ENCODE measurements around the gene SYNJ1. TPM values are rescaled to one million over a fixed set of nuclear protein-coding genes. Genes with fewer than 3 reads are reported as not detected.

SYNJ1 gene
- polyA plus RNA-seq, 4 donors = 10.5 to 17.4 (median 15.7) TPM

DNA sequence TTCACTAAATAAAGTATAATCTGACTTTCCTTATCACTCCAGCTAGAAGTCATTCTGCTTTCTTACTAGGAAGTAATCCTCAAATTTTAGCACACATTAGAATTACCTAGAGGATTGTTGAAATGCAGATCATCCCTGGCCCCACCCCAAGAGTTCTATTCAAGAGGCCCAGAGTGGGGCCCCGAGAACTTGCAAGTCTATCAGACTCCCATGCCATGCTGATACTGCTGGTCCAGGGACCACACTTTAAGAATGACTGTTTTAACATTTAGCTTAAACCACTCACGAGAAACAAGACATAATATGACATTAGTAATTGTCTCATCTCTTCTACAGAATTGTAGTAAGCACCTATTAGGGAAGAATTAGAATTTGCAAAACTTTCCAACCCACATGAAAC is 7.7 kb upstream of the SYNJ1 start:
- no peak for DNase-seq (ENCODE audit: low read depth in 4 of 4, low spot score in 3 of 4)

- no peak for DNase-seq (ENCODE audit: low read depth in 4 of 4, low spot score in 3 of 4)
Observed at GRCh38 chr21:32733990-32734613, 6.3 kb upstream of the SYNJ1 start.

DNA sequence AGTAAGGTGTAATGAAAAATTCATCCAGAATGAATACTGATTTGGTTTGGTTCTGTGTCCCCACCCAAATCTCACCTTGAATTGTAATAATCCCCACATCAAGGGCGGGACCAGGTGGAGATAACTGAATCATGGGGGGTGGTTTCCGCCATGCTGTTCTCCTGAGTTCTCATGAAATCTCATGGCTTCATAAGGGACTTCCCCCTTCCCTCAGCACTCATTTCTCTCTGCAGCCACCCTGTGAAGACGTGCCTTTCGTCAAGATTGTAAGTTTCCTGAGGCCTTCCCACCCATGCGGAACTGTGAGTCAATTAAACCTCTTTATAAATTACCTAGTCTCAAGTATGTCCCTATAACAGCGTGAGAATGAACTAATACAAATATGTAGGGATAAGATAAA is 5.5 kb upstream of the SYNJ1 start:
- no peak for DNase-seq (ENCODE audit: low read depth in 4 of 4, low spot score in 3 of 4)

GRCh38 chr21:32732544-32732943 is 4.7 kb upstream of the SYNJ1 start:
- DNase-seq (ENCODE audit: low read depth in 4 of 4, low spot score in 3 of 4) = no peak

- no peak for DNase-seq (ENCODE audit: low read depth in 4 of 4, low spot score in 3 of 4)
Observed at GRCh38 chr21:32728848-32729247, 1.0 kb upstream of the SYNJ1 start.

DNA sequence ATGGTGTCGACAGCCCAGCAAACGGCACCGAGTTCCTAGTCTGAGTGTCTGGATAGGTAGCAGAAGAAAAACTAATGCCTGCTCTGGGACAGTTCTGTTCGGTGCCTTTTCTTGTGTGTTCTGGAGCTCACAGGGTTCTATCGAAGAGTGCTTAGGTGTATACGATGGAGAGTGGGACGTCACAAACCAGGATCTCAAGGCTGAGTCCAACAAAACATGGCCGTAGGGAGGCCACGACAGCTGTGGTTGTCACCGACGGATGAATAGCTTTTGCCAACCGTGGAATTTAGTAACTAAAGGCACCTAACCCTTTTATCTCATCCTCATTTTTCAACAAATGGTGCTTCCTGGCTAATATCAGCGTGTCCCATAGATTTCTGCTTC is 635 bp upstream of the SYNJ1 start:
- DNase-seq (ENCODE audit: low read depth in 4 of 4, low spot score in 3 of 4) = no peak

DNA sequence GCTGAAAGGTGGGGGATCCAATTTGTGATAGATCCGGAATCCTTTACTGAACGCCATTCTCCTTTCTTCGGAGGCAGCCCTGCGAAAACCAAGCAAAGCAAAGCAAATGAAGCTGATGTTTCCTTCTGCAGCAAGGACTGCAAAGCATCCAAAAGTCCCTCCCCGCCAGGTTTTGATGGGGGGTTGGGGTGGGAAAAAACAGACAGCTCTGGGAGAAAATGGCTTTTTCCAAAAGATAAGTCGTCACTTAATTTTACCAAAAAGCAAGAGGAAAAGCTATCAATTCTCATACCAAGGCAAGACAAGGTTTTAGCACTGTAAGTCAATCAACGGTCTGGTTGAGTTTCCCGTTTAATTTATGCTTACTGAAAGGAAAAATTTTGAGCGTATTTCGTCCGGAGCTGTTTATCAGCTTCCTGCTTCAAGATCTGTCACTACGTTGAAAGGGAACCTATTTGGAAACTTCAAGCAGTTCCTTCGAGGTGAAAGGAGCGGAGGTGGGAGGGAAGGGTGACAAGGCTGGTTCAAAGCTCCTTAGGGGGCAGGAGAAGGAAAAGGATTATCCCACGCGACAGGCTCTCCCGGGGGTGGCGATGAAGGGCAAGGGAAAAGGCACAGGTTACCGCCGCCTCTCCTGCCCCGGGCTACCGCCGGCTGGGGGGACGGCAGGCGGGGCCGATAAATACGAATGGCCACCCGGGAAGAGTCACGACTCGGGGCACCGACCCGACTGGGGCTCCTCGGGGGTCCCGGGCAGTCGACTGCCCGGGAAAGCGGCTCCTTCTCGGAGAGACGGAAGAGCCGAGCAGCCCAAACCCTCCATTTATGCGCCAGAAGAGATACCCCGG is 750 bp downstream of the SYNJ1 start:
- DNase-seq (ENCODE audit: low read depth in 4 of 4, low spot score in 3 of 4) = peak; percentile 8 to 25 (median 12)

GRCh38 chr21:32719085-32719484 is 8.7 kb downstream of the SYNJ1 start:
- no peak for DNase-seq (ENCODE audit: low read depth in 4 of 4, low spot score in 3 of 4)

- DNase-seq (ENCODE audit: low read depth in 4 of 4, low spot score in 3 of 4) = no peak
Observed at GRCh38 chr21:32717851-32718316, 9.9 kb downstream of the SYNJ1 start.

DNA sequence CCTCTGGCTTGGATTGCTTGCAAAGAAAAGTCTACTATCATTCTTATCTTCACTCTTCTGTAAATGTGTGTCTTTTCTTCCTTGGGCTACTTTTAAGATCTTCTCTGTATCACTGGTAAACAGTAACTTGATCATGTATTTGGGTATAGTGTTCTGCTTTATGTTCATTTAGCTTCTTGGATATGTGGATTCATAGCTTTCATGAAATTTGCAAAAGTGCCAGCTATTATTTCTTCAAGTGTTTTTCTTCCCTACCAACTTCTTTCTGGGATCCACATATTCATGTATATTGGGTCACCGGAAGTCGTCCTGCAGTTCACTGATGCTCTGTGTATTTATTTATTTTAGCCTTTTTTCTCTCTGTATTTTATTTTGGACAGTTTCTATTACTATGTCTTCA is 11.3 kb downstream of the SYNJ1 start:
- DNase-seq (ENCODE audit: low read depth in 4 of 4, low spot score in 3 of 4) = no peak

GRCh38 chr21:32713726-32714125 is 14.1 kb downstream of the SYNJ1 start:
- DNase-seq (ENCODE audit: low read depth in 4 of 4, low spot score in 3 of 4) = no peak

GRCh38 chr21:32712641-32713040 is 15.2 kb downstream of the SYNJ1 start:
- DNase-seq (ENCODE audit: low read depth in 4 of 4, low spot score in 3 of 4) = no peak

- no peak for DNase-seq (ENCODE audit: low read depth in 4 of 4, low spot score in 3 of 4)
Observed at GRCh38 chr21:32712043-32712442, 15.8 kb downstream of the SYNJ1 start.

GRCh38 chr21:32710987-32711386 is 16.8 kb downstream of the SYNJ1 start:
- DNase-seq (ENCODE audit: low read depth in 4 of 4, low spot score in 3 of 4) = no peak

GRCh38 chr21:32710069-32710784 is 17.6 kb downstream of the SYNJ1 start:
- no peak for DNase-seq (ENCODE audit: low read depth in 4 of 4, low spot score in 3 of 4)

DNA sequence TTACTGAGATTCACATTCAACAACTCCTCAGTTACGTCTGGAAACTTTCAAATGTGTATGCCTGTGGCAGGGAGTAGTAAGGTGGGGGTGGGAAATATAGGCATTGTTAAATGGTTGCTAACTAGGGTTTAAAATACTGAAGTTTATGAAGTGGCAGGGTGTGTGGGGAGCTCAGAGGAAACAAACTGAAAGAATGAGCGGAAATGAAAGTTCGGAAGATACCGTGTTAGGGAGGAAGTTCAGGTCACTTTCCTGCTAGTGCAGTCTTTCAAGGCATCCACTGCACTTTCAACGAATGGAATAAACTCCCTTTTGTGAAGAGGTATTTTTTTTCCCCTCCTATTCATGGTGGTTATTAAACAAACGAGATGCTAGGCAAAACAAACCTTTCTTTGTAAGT is 19.7 kb downstream of the SYNJ1 start:
- no peak for DNase-seq (ENCODE audit: low read depth in 4 of 4, low spot score in 3 of 4)

- DNase-seq (ENCODE audit: low read depth in 4 of 4, low spot score in 3 of 4) = no peak
Observed at GRCh38 chr21:32705901-32706300, 21.9 kb downstream of the SYNJ1 start.

GRCh38 chr21:32705139-32705538 is 22.7 kb downstream of the SYNJ1 start:
- no peak for DNase-seq (ENCODE audit: low read depth in 4 of 4, low spot score in 3 of 4)

DNA sequence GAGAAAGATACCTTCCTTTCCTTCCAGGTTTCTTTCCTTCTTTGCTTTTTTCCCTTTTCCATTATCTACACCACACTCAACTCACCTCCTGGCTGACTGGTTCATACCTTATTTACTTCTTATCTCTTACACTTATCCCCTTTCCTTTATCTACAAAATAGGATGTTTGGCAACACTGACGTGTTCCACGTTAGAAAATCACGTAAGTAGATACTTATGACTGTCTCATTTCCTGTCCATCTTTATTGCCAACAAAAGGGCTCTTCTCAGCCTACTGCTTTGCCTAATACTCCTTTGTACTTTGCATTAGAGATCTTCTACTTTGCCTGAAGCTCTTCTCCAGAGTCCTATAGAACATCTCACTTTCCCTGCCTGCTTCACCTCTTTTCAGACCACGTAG is 25.1 kb downstream of the SYNJ1 start:
- no peak for DNase-seq (ENCODE audit: low read depth in 4 of 4, low spot score in 3 of 4)

DNA sequence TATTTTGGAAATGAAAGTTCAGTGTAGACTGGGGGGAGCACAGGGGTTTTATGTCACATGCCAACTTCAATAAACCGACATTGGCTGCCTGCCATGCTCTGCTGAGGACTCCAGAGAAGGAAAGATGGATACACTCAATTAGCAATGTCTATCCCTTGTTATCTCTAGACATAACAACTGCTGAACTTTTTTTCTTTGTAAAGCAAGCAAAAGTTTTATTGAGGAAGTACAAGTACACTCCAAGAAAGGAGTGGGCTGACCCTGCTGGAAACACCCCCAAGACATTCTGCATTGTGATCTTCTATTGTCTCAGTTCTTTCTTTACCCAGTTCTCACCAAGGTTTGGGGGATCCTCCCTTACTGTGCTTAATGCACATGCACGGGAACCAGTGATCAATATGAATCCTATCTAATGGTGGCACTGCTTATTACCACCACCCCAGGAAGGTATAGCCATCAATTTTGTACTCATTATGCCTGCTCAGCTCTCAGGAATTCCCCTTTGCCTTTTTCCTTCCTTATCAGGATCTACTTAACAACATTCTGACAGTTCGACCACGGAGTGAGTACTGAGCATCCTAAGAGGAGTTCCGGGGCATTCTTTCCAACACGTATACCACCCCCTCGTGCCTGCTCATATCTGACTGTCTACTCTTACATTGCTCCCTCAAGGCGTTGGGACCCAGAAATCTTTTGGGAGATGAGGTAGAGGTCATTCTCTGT is 28.7 kb downstream of the SYNJ1 start:
- no peak for DNase-seq (ENCODE audit: low read depth in 4 of 4, low spot score in 3 of 4)

DNA sequence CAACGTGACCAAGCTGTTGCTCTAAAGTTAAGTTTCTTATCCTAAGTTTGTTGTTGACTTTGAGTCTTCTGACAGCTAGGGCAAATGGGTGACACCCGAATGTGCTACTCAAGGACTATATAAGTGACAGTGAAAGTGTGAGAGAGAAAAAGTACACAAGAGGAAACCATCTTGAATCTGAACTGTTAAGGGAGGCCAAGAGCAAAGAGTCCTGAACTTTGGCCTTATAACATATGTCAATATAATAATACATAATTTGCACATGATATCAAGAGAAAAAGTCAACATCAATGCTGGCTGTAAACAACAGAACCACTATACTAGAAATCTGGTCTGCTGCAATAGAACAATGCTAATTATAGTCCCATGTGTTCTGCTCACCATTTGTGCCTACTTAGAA is 29.5 kb downstream of the SYNJ1 start:
- no peak for DNase-seq (ENCODE audit: low read depth in 4 of 4, low spot score in 3 of 4)
